Right lobe of liver (tissue), 6 donors: ENCODE measurements around the gene EXOSC7. TPM values are rescaled to one million over a fixed set of nuclear protein-coding genes. Genes with fewer than 3 reads are reported as not detected.

ENCODE experiments used
- ATAC-seq, 4 donors: fragments of 200-7000 bp; cut with Tn5 transposase; one replicate each; pipeline ENCODE4 v1.9.1; 2020; ENCODE audit warnings: mild to moderate bottlenecking in 4 of 4, moderate library complexity in 4 of 4
- DNase-seq, 3 donors: peaks; one replicate each; pipeline ENCODE4 v3.0.0-alpha.2; 2020
- H3K27ac ChIP-seq, 3 donors: fragments of 200-600 bp; one replicate each; pipeline ENCODE4 v1.8.0; 2022
- H3K27me3 ChIP-seq, 2 donors: fragments of 200-600 bp; one replicate each; pipeline ENCODE4 v1.8.0; 2022
- H3K36me3 ChIP-seq, 4 donors: fragments of 200-600 bp; sonication (generic) in 1 of 4; one replicate each; pipeline versions ENCODE4 v1.5.1 to v1.8.0; 2017 to 2022; ENCODE audit warnings: control low read depth in 1 of 4
- H3K4me1 ChIP-seq, 4 donors: fragments of 200-600 bp; sonication (generic) in 1 of 4; one replicate each; pipeline versions ENCODE4 v1.5.1 to v1.8.0; 2017 to 2022; ENCODE audit warnings: control low read depth in 1 of 4
- H3K4me3 ChIP-seq, 3 donors: fragments of 200-600 bp; one replicate each; pipeline ENCODE4 v1.8.0; 2022
- H3K9me3 ChIP-seq, 4 donors: fragments of 200-600 bp; sonication (generic) in 1 of 4; one replicate each; pipeline versions ENCODE4 v1.5.1 to v1.8.0; 2017 to 2022; ENCODE audit warnings: control low read depth in 1 of 4
- CTCF ChIP-seq, 4 donors: fragments of 200-600 bp in 3 of 4; fragments of 450-650 bp in 1 of 4; IDR thresholded peaks; one replicate each; pipeline versions ENCODE4 v1.5.1 to v1.8.0; 2016 to 2022; ENCODE audit warnings: antibody characterized with exemption in 4 of 4, mild to moderate bottlenecking in 2 of 4
- POLR2A ChIP-seq: fragments of 450-650 bp; IDR thresholded peaks from one replicate; pipeline ENCODE4 v1.6.1; 2017; ENCODE audit warnings: antibody characterized with exemption, mild to moderate bottlenecking
- WGBS: methylation state at CpG from one replicate; pipeline ENCODE4 v1.1.6; 2018; ENCODE audit warnings: low coverage, low lambda C conversion rate; ENCODE audit not compliant: insufficient coverage; ENCODE audit errors: missing lambda C conversion rate; 5-methylcytosine and 5-hydroxymethylcytosine counted together
- intact Hi-C, 2 donors: fragments of 100-400 bp; cut with DNase I; formaldehyde crosslinking; loops; one replicate each; pipeline versions ENCODE4 v1.11.2 to v1.14.1; 2022
- total RNA-seq, 6 experiments: library from RNA; depleted of rRNA in 2 of 6; stranded (reverse); fragments of >200 nt in 2 of 6; fragmentation: NEBNext Ultra II Directional in 3 of 6; extraction: Animal tissue kit (Norgen Biotek cat#: 25700) in 3 of 6; gene quantifications; one replicate each; pipeline versions ENCODE4 v1.1.0 to v1.2.4, GENCODE V29; 2016 to 2023
- donor health status: DM: no; HTN: yes; CAD: no.
- donor health status: DM: no; HTN: no; CAD: no.
- donor health status: DM: no; HTN: no; CAD: no.
- donor health status: DM: no; HTN: yes; CAD: no.
- donor health status: DM: no; HTN: yes; CAD: no.

EXOSC7 gene
- total RNA-seq, 6 experiments from 2014 or later: 15.1 to 25.7 (median 15.9) TPM

GRCh38 chr3:45032113-45032512 is 56.1 kb downstream of the EXOSC7 start:
- Histone ChIP-seq H3K9me3 (no peaks in the 10 kb centered on the region), H3K27me3 (no peaks in the 10 kb centered on the region), H3K36me3 (no peaks in the 10 kb centered on the region), H3K4me3 (no peak overlapping the region), H3K4me1 (peaks cover 0 to 6% (median 0%) of the 10 kb centered on the region in 4 donors), H3K27ac (no peak overlapping the region)
- intact Hi-C loops: loop anchor here in 1 of 2 donors (10.0 kb wide), 1 partner anchor 473 kb away; no protein-coding TSS in a partner anchor
- ATAC-seq (no peak), DNase-seq (no peak)
- WGBS: no CpG with 5 or more reads among the region's 2 CpGs
- TF ChIP-seq CTCF (IDR thresholded peaks at IDR 0.05) (no peak), POLR2A (no peak)

GRCh38 chr3:45033791-45034190 is 57.7 kb downstream of the EXOSC7 start:
- 57% methylated on average over 5 of the region's 6 CpGs for WGBS
- H3K4me1 ChIP-seq: peaks cover 0 to 6% (median 0%) of the 10 kb centered on the region in 4 donors
- H3K4me3 ChIP-seq: no peak overlapping the region
- DNase-seq: no peak
- intact Hi-C loops: loop anchor here in 1 of 2 donors (10.0 kb wide), 1 partner anchor 471 kb away; no protein-coding TSS in a partner anchor
- H3K27ac ChIP-seq: no peak overlapping the region
- no peak for ATAC-seq
- TF ChIP-seq CTCF (IDR thresholded peaks at IDR 0.05): no peak
- TF ChIP-seq POLR2A: no peak
- H3K36me3 ChIP-seq: no peaks in the 10 kb centered on the region
- H3K27me3 ChIP-seq: no peaks in the 10 kb centered on the region
- no peaks in the 10 kb centered on the region for H3K9me3 ChIP-seq

GRCh38 chr3:45034612-45035252 is 58.7 kb downstream of the EXOSC7 start:
- intact Hi-C loops: loop anchor here (5.0 to 10.0 kb wide), 2 partner anchors 178 to 470 kb away; no protein-coding TSS in a partner anchor
- ATAC-seq: peak; percentile 26 to 45 (median 40)
- H3K4me3 ChIP-seq: no peak overlapping the region
- whole genome bisulfite sequencing: 46% methylated on average over 2 of the region's 3 CpGs
- no peaks in the 10 kb centered on the region for H3K9me3 ChIP-seq
- H3K4me1 ChIP-seq: peaks cover 0 to 6% (median 0%) of the 10 kb centered on the region in 4 donors
- H3K27me3 ChIP-seq: no peaks in the 10 kb centered on the region
- H3K27ac ChIP-seq: no peak overlapping the region
- TF ChIP-seq CTCF (IDR thresholded peaks at IDR 0.05) (no peak), POLR2A (no peak)
- H3K36me3 ChIP-seq: no peaks in the 10 kb centered on the region
- DNase-seq: peak; percentile 59 to 70 (median 69)

GRCh38 chr3:45035441-45036301 is 59.6 kb downstream of the EXOSC7 start:
- H3K4me3 ChIP-seq: peak overlapping the region in 1 of 3 donors; percentile 10
- H3K27me3 ChIP-seq: no peaks in the 10 kb centered on the region
- ATAC-seq (no peak), DNase-seq (peak in 1 of 3 donors; percentile 28)
- WGBS: 23% methylated on average over 47 of the region's 64 CpGs
- TF ChIP-seq POLR2A (no peak), CTCF (IDR thresholded peaks at IDR 0.05) (no peak)
- H3K36me3 ChIP-seq: no peaks in the 10 kb centered on the region
- H3K9me3 ChIP-seq: no peaks in the 10 kb centered on the region
- peaks cover 0 to 6% (median 0%) of the 10 kb centered on the region in 4 donors for H3K4me1 ChIP-seq
- no peak overlapping the region for H3K27ac ChIP-seq
- intact Hi-C loops: loop anchor here (5.0 to 10.0 kb wide), 2 partner anchors 177 to 469 kb away; no protein-coding TSS in a partner anchor
